Forelimb muscle (tissue), 1 donor: ENCODE results near the gene AOPEP. TPM values are rescaled to one million over a fixed set of nuclear protein-coding genes. Genes with fewer than 3 reads are reported as not detected.
A peak's percentile ranks its signal among the peaks of the same experiment; 100 is the strongest.
"Not testable (repeated sequence)": the region's sequence is repeated elsewhere in the genome, so short reads cannot be mapped to it uniquely, and the experiment has no call there.

Source experiments
- DNase-seq: peaks from one replicate; pipeline ENCODE4 v3.0.0-alpha.2; 2013; ENCODE audit warnings: low read depth
- polyA plus RNA-seq: library from polyadenylated mRNA; unstranded; fragments of 120-200 nt; gene quantifications from one replicate; pipeline ENCODE4 v1.2.1, GENCODE V29; 2013; ENCODE audit not compliant: insufficient read length

Gene AOPEP
- polyA plus RNA-seq, 1 donor: 43.0 TPM

GRCh38 chr9:94847486-94847885, 121.0 kb downstream of the AOPEP start:
- no peak for DNase-seq

GRCh38 chr9:94848791-94849190, 122.3 kb downstream of the AOPEP start:
- not testable (repeated sequence) for DNase-seq

- no peak for DNase-seq
Observed at GRCh38 chr9:94850540-94851434, 124.3 kb downstream of the AOPEP start.

- DNase-seq: no peak
Observed at GRCh38 chr9:94851467-94851866, 125.0 kb downstream of the AOPEP start.

DNA sequence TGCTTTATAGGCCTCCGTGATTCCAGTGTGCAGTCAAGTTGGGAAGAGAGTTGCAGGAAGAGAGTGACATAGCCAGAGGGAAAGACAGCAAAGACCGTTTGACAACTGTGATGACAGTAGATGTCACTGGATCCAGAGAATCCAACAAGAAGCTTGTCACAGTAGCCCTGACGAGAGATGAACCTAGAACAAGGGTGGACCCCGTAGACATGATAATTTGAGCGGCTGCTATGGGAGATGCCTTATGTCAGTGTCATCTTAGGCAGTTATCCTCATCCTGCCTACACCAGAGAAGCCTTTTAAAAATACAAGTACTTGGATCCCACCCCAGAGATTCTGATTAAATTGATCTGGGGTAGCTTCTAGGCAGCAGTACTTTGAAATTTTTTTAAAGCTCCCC, 125.4 kb downstream of the AOPEP start:
- no peak for DNase-seq

DNA sequence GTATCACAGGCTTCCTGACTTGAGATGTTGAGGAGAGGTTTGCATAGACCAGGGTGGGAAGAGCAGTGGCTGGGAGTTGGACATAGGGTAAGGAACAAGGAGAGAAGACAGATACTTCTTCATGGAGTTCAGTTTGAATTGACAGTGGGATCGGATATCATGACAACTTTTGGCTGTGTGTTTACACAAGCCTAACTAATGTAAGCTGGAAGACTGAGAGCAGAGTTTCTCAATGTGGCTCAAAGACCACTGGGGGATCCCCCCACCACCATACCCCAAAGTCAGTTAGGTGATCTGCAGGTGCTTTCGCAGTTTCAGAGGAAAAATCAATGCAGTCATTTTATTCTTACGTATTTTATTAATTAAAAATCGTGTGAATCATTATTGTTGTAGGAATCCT, 125.9 kb downstream of the AOPEP start:
- DNase-seq: no peak

GRCh38 chr9:94853887-94854286, 127.4 kb downstream of the AOPEP start:
- no peak for DNase-seq

DNA sequence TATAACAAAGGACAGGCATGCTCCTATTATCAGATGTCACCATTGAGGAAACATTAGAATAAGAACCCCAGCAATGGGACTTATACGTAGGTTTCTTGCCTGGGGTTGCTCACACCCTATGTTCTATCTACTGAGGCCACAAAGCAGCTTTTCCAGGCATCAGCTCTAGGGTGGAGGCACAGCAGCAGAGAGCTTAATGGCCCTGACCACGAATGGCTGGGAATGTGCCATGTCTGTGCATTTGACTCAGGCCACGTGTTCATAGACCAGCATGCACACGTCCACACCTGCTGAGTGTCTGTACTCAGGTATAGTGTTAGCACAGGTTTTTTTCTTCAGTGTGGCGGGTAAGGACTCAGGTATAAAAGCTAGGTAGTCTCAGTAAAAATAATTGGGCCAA, 129.4 kb downstream of the AOPEP start:
- no peak for DNase-seq

GRCh38 chr9:94857791-94858190, 131.3 kb downstream of the AOPEP start:
- no peak for DNase-seq

DNA sequence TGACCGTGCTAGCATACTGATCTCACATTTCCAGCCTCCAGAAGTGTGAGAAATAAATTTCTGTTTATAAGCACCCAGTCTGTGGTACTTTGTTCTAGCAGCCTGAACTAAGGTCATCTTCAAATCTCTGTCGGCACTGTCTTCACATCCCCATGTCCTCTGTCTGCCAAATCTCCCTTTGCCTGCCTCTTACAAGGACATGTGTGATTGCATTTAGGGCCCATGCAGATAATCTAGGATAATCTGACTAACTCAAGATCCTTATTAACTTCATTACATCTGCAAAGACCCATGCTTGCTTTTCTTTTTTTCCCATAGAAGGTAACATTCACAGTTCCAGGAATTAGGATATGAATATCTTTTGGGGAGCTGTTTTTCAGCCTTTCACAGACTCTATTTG, 132.7 kb downstream of the AOPEP start:
- DNase-seq: no peak

GRCh38 chr9:94859891-94860290, 133.4 kb downstream of the AOPEP start:
- no peak for DNase-seq

GRCh38 chr9:94860678-94861588, 134.4 kb downstream of the AOPEP start:
- peak; percentile 34 for DNase-seq

GRCh38 chr9:94861589-94862272, 135.2 kb downstream of the AOPEP start:
- no peak for DNase-seq

- no peak for DNase-seq
Observed at GRCh38 chr9:94864196-94864595, 137.7 kb downstream of the AOPEP start.

GRCh38 chr9:94864862-94865509, 138.5 kb downstream of the AOPEP start:
- no peak for DNase-seq

GRCh38 chr9:94865582-94866452, 139.3 kb downstream of the AOPEP start:
- no peak for DNase-seq

- DNase-seq: no peak
Observed at GRCh38 chr9:94866770-94867169, 140.3 kb downstream of the AOPEP start.

DNA sequence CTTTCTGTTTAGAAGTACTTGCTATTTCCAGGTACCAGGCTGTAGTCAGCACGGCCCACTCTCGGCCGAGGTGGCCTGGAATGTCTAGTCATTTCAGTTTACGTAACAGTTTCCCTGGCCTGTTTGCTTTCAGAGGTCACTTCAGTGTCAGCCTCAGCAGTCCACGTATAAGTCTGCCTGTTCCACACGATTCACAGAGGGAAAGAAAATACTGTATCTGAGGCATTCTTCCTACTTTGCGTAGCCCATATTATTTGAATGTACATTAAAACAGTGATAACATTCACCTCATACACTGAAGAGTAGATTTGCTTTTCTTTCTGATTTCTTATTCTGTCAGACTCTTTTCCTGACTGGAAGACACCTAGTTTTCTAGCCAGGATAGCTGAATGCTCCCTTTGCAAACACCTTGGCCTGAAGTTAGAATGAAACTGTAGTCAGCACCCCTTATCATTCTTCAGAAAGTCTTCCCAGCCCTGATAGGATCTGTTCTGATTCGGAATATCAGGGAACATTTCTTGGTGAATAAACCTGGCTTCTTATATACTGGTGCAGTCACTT, 140.9 kb downstream of the AOPEP start:
- DNase-seq: no peak

DNA sequence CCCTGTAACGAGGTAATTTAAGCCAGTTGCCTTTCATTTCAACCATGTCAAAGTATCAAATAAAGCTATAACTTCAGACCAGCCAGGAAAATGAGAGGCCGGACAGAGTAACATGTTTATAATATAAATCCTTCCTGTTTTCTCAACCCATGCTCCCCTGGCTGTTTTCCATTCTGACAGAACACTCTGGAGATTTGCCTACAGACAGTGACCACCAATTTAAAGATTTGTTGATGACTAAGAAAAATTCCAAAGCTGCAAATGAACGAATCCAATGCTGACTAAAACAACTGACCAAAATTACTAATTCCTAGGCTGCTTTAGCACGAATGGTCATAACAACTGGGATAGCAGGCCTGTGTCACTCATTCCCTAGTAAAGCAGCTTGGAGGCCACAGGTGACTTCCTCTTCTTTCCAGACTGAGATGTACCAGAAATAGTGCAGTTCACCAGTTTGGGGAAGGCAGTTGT, 141.4 kb downstream of the AOPEP start:
- DNase-seq: no peak

GRCh38 chr9:94868464-94868863, 142.0 kb downstream of the AOPEP start:
- DNase-seq: no peak
